GM12874 (cell line): ENCODE measurements around the gene TMEM243.

Experiments
- TF ChIP-seq, protein P1 (sequence below): IDR thresholded peaks from 2 replicates; pipeline ENCODE4 v1.5.1; 2011; ENCODE audit warnings: low read depth, mild to moderate bottlenecking, control low read depth, low read length, moderate library complexity; ENCODE audit not compliant: insufficient read depth

The TMEM243 gene

DNA sequence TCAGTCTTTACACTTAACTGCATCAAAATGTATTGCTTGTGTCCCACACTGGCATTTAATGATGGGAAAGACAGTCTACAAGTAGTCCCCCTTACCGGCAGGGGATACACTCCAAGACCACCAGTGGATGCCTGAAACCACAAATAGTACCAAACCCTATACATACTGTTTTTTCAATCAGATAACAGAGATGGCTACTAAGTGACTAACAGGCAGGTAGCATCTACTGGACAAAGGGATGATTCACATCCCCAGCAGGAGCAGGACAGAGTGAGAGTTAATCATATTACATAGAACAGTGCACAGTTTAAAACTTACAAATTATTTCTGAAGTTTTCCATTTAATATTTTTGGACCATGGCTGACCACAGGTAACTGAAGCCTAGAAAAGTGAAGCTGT lies 13.2 kb downstream of the TMEM243 start:
- TF ChIP-seq, protein P1, sequence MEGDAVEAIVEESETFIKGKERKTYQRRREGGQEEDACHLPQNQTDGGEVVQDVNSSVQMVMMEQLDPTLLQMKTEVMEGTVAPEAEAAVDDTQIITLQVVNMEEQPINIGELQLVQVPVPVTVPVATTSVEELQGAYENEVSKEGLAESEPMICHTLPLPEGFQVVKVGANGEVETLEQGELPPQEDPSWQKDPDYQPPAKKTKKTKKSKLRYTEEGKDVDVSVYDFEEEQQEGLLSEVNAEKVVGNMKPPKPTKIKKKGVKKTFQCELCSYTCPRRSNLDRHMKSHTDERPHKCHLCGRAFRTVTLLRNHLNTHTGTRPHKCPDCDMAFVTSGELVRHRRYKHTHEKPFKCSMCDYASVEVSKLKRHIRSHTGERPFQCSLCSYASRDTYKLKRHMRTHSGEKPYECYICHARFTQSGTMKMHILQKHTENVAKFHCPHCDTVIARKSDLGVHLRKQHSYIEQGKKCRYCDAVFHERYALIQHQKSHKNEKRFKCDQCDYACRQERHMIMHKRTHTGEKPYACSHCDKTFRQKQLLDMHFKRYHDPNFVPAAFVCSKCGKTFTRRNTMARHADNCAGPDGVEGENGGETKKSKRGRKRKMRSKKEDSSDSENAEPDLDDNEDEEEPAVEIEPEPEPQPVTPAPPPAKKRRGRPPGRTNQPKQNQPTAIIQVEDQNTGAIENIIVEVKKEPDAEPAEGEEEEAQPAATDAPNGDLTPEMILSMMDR: no peak

DNA sequence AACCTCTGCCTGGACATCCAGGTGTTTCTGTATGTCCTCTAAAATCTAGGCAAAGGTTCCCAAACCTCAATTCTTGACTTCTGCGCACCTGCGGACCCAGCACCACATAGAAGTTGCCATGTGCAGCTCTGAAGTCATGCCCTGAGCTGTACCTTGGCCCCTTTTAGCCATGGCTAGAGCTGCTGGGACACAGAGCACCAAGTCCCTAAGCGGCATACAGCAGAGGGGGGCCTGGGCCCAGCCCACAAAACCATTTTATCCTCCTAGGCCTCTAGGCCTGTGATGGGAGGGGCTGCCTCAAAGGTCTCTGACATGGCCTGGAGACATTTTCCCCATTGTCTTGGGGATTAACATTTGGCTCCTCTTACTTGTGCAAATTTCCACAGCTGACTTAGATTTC lies 14.6 kb downstream of the TMEM243 start:
- TF ChIP-seq, protein P1: no peak

DNA sequence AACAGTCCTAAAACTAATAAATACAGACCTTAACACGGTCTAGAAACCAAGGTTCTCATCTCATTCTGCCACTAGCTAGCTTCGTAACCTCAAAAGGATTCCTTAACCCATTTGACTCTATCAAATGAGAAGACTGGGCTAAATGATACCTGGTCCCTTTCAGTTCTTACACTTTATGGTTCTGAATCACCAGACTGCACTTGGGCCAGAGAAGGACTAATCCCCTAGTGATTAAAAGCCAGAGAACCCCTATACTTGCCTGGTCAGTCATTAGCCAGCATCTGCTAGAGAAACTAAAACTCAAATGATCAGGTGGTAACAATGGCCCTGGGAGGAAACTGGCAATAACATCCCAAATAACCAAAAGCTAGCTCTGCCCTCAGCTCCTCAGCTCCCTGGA lies 16.8 kb downstream of the TMEM243 start:
- TF ChIP-seq, protein P1: no peak

DNA sequence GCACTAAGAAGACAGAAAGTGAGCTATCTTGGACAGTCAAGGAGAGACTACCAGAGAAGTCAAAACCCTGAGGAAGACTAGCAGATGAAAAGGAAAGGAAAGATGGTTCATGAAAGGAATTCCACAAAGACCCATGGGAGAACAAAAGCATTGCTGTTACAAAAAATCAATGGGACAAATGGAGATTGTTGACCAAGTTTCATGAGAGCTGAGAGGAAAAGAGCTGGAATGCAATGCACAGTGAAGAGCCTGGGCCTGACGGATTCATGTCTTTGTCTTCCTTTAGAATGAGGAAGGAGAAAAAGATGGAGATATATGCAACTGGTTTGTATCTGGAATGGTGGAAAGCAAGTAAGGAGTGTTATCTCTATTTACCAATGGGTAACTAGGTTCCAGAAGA lies 17.3 kb downstream of the TMEM243 start:
- TF ChIP-seq, protein P1: no peak

DNA sequence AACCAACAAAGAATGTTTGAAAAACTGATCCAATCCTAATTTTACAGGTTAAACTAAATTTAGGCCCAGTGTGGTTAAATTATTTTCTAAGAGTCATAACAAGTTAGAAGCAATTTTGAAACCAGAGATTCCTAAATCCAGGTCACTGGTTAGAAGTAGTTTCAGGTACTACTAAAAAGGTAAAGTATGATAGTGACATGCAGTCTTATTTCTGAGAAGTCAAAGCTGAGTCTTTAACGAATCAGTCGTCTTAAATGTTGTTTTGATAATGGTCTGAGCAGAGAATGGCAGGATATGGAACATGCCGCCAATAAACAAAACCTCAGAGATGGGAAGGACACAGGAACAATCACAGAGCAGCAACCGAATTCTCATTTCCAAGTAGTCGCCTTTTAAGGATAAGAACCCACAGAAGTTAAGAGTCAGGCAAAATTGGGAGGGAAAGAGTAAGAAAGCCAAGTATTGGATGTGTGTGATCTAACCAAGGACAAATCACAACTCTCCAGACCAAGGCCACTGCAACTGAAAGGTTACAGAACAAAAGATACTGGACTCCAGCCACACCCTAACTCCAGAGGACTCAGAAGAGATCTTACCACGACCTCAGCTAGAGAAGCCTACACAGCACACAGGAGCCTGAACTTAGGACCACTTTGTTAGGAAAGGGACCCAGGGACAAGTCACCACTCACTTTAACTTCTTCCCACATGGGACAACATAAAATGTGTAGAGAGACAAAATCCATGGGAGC lies 19.7 kb downstream of the TMEM243 start:
- TF ChIP-seq, protein P1: no peak

DNA sequence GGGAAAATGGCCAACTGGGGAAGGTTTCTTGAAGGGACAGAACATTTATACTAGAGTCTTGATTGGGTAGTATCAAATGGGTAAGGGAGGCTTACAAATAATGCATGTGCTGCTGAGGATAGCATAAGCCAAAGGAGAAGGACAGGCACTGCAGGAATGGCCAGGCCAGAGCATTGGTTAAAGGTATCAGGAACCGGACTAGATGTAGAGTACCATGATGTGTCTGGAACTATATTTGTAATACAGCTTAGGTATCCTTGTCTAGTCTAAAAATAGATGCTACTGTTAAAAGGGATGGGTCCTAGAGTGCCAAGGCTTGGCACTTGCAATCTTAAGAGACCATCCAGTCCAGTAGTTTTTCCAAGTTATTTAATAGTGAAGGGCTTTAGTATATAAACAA lies 20.3 kb downstream of the TMEM243 start:
- TF ChIP-seq, protein P1: no peak

DNA sequence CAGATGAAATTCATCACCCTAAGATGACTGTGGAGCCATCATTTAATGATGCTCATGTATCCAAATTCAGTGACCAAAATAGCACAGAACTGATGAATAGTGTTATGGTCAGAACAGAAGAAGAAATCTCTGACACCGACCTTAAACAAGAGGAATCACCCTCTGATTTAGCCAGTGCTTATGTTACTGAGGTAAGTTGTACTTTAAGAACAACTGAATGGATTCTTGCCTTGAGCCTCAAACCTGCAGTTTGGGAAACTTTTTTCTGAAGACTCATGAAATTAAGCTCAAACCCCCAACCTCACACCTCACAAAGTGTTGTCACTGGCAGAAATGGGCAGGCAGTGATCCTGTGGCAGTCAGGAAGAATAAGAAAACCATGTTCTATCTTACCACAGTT lies 25.6 kb downstream of the TMEM243 start:
- TF ChIP-seq, protein P1: no peak
